ENCODE data around the gene GRAP2.

DNA sequence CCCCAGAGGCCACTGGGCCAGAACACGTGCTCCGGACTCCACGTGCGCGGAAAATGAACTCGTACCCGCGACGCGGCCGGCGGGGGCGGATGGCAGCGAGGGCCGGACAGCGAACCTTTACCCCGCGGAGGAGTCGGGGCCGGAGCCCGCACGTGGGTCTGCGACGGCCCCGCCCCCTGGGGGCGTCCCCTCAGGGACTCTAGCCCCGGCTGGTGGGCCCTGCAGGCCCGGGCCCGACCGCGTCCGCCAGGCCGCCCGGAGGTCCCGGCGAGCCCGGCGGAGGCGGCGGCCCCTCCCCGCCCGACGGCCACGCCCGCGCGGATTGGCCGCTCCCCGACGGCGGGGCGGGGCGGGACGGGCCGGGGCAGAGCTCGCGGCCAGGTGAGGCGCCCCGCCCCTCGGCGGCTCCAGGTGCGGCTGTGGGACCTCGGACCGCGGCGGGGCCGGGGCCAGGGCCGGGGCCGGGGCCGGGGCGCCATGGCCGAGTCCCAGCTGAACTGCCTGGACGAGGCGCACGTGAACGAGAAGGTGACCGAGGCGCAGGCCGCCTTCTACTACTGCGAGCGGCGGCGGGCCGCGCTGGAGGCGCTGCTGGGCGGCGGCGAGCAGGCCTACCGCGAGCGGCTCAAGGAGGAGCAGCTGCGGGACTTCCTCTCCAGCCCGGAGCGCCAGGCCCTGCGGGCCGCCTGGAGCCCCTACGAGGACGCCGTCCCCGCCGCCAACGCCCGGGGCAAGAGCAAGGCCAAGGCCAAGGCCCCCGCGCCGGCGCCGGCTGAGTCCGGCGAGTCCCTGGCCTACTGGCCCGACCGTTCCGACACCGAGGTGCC is 93.9 kb downstream of the GRAP2 start, which contains the start of gene FAM83F:
- TF ChIP-seq CTCF (IDR thresholded peaks at IDR 0.05; ENCODE audit: low read length), result no peak
- TF ChIP-seq EZH2 (optimal IDR thresholded peaks at IDR 0.05; ENCODE audit: low read depth, low read length), result no peak
- no peak for TF ChIP-seq EZH2phosphoT487 (IDR thresholded peaks at IDR 0.05; ENCODE audit: low read length)
